GM18951 (cell line): ENCODE data around the gene SLC17A8.
"Not testable (repeated sequence)": the region's sequence is repeated elsewhere in the genome, so short reads cannot be mapped to it uniquely, and the experiment has no call there.

Experiments used
- POLR2A ChIP-seq: IDR thresholded peaks from 4 replicates; pipeline ENCODE4 v1.6.1; 2011; ENCODE audit warnings: mild to moderate bottlenecking; ENCODE audit not compliant: insufficient read length, insufficient read depth; ENCODE audit errors: extremely low read depth
- in situ Hi-C: fragments of 300-500 bp; cut with MboI; formaldehyde crosslinking; loops from one replicate; pipeline ENCODE4 v1.12.0; 2022; ENCODE audit warnings: low sequenced_read_pairs, mixed read lengths, inconsistent platforms; ENCODE audit not compliant: unreplicated experiment

The SLC17A8 gene

DNA sequence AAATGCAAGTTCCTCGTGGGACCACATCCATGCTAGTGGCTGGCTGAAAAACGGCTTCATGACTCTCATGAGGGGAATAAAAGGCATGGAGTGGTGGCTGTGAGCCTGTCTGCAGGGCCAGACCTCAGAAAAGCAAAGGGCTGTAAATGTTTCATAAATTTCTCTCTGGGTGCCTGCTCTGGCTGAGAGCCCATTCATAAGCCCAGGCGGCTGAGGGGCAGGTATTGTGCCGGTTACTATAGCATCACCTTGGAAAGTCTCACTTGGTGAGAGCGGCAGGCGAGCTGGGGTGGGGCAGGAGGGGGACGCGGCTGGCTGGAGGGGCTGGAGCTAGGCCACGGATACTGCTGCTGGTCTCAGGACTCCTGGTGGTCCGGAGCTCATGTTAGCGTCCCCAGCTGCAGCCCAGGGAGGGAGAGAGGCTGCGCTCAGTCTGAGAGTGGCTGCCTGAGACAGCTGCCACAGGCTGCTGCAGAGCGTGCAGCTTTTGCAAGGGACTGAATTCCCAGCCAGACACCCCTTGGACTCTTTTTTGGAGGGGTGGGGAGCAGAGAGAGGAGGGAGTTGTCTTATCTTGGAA lies at the start of gene SLC17A8:
SLC17A8 (plus strand) TSS at position 431 of the 580 bp plus-strand sequence. CDS start 318 bp downstream, outside the sequence.
- in situ Hi-C loops: no loop called here
- no peak for TF ChIP-seq POLR2A

DNA sequence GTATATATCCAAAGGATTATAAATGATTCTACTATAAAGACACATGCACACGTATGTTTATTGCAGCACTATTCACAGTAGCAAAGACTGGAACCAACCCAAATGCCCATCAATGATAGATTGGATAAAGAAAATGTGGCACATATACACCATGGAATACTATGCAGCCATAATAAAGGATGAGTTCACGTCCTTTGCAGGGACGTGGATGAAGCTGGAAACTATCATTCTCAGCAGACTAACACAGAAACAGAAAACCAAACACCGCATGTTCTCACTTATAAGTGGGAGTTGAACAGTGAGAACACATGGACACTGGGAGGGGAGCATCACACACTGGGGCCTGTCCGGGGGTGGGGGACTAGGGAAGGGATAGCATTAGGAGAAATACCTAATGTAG lies 48.7 kb upstream of the SLC17A8 start:
- in situ Hi-C loops: not testable (repeated sequence)

- TF ChIP-seq POLR2A: no peak
Measured at GRCh38 chr12:100311317-100311716, 45.6 kb upstream of the SLC17A8 start.

GRCh38 chr12:100317371-100317770 lies 39.5 kb upstream of the SLC17A8 start:
- no peak for TF ChIP-seq POLR2A
- in situ Hi-C loops: no loop called here

More at GRCh38 chr12:100311317-100311716, 45.6 kb upstream of the SLC17A8 start:
- in situ Hi-C loops: no loop called here

DNA sequence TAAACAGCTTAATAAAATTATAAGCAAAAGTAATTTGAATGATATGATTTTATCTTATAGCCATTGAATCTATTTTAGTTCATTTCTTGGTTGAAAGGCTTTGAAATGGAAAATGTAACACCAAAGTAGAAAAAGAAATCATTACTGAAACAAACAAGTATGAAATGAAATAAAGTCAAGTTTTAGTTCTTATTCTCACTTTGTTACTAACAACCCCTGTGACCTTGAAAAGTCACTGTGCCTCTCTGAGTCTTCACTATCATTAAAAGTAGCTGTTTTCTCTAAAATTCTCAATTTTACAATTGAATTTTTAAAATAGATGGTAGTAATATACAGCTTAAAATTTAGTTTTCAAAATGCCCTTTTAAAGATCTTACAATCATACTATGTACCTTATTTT lies 32.4 kb upstream of the SLC17A8 start:
- in situ Hi-C loops: no loop called here
- TF ChIP-seq POLR2A: no peak

DNA sequence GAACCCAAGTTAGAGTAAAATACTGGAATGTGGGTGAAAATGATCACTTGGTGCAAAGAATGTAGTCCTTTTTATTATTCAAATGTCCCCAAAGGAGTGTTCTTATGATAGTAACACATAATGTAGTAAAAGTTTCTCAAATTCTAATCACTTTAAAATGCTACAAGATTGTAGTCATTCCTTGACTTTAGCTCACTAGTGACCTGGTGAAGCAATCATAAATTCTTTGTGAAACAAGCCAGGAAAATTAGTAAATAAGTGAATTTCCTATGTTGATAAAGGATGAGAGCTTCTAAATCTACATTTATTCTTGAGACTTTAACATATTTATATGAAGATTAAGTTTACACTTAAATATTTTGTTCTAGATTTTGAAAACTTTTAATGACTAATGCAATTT lies 30.7 kb upstream of the SLC17A8 start:
- in situ Hi-C loops: no loop called here

GRCh38 chr12:100329800-100330199 lies 27.1 kb upstream of the SLC17A8 start:
- no peak for TF ChIP-seq POLR2A
- in situ Hi-C loops: no loop called here

More for the DNA sequence above, 30.7 kb upstream of the SLC17A8 start:
- no peak for TF ChIP-seq POLR2A

GRCh38 chr12:100331871-100332270 lies 25.0 kb upstream of the SLC17A8 start:
- in situ Hi-C loops: no loop called here
- no peak for TF ChIP-seq POLR2A

DNA sequence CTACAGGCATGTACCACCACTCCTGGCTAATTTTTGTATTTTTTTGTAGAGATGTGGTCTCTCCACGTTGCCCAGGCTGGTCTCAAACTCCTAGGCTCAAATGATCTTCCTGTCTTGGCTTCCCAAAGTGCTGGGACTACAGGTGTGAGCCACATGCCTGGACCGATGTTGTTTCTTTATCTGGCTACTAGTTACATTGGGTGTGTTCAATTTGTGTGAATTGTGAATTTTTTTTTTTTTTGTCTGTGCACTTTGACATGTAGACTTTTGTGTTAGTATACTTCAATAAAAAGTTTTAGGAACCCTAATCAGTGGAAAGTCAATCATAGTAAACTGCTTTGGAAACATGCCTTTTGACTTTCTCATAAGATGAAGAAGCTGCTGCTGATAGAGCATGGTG lies 24.0 kb upstream of the SLC17A8 start:
- in situ Hi-C loops: no loop called here
- no peak for TF ChIP-seq POLR2A

- in situ Hi-C loops: no loop called here
- no peak for TF ChIP-seq POLR2A
Measured at GRCh38 chr12:100337299-100337698, 19.6 kb upstream of the SLC17A8 start.

GRCh38 chr12:100337727-100338126 lies 19.1 kb upstream of the SLC17A8 start:
- no peak for TF ChIP-seq POLR2A
- in situ Hi-C loops: no loop called here

GRCh38 chr12:100339071-100339470 lies 17.8 kb upstream of the SLC17A8 start:
- in situ Hi-C loops: no loop called here

GRCh38 chr12:100342897-100343296 lies 14.0 kb upstream of the SLC17A8 start:
- in situ Hi-C loops: not testable (repeated sequence)

More at GRCh38 chr12:100339071-100339470, 17.8 kb upstream of the SLC17A8 start:
- TF ChIP-seq POLR2A: no peak

DNA sequence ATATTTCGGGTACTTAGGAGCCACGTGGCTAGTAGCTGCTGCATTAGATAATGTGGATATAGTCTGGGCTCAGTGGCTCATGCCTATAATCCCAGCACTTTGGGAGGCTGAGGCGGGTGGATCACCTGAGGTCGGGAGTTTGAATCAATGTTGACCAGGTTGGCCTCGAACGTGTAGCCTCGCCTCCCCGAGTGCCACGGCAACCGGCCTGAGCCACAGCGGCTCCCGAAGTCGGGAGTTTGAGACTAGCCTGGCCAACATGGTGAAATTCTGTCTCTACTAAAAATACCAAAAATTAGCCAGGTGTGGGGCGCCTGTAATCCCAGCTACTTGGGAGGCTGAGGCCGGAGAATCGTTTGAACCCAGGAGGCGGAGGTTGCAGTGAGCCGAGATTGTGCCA lies 12.5 kb upstream of the SLC17A8 start:
- in situ Hi-C loops: not testable (repeated sequence)
